Heart right ventricle (tissue), 16 donors: Measurements from ENCODE around the gene APBB1. TPM values are rescaled to one million over a fixed set of nuclear protein-coding genes. Genes with fewer than 3 reads are reported as not detected.

ENCODE experiments used
- ATAC-seq, 8 donors: fragments of 200-7000 bp; cut with Tn5 transposase; one replicate each; pipeline ENCODE4 v1.9.1; 2020; ENCODE audit warnings: mild to moderate bottlenecking in 8 of 8, moderate library complexity in 8 of 8, moderate number of reproducible peaks in 1 of 8
- DNase-seq, 2 donors: peaks; one replicate each; pipeline ENCODE4 v3.0.0-alpha.2; 2020
- H3K27ac ChIP-seq, 10 donors: fragments of 200-600 bp; sonication (generic) in 2 of 10; one replicate each; pipeline versions ENCODE4 v1.5.0 to v1.8.0; 2020 to 2022; ENCODE audit warnings: mild to moderate bottlenecking in 3 of 10
- H3K27me3 ChIP-seq, 7 donors: fragments of 200-600 bp; one replicate each; pipeline ENCODE4 v1.8.0; 2021 to 2022; ENCODE audit warnings: mild to moderate bottlenecking in 2 of 7
- H3K36me3 ChIP-seq, 9 donors: fragments of 200-600 bp; sonication (generic) in 1 of 9; one replicate each; pipeline versions ENCODE4 v1.5.0 to v1.8.0; 2020 to 2022; ENCODE audit warnings: mild to moderate bottlenecking in 2 of 9
- H3K4me1 ChIP-seq, 9 donors: fragments of 200-600 bp; sonication (generic) in 1 of 9; one replicate each; pipeline versions ENCODE4 v1.5.0 to v1.8.0; 2020 to 2022; ENCODE audit warnings: mild to moderate bottlenecking in 4 of 9
- H3K4me3 ChIP-seq, 10 donors: fragments of 200-600 bp; sonication (generic) in 2 of 10; one replicate each; pipeline versions ENCODE4 v1.5.0 to v1.8.0; 2020 to 2022; ENCODE audit warnings: mild to moderate bottlenecking in 7 of 10, moderate library complexity in 2 of 10
- H3K9me3 ChIP-seq, 11 donors: fragments of 200-600 bp in 10 of 11; sonication (generic) in 2 of 11; one replicate each; pipeline versions ENCODE4 v1.5.0 to v1.8.0; 2013 to 2022; ENCODE audit warnings: mild to moderate bottlenecking in 2 of 11, control low read depth in 1 of 11, moderate library complexity in 1 of 11
- CTCF ChIP-seq, 9 donors: fragments of 200-600 bp; sonication (generic) in 2 of 9; IDR thresholded peaks; one replicate each; pipeline versions ENCODE4 v1.5.0 to v1.8.0; 2021 to 2022; ENCODE audit warnings: antibody characterized with exemption in 9 of 9, mild to moderate bottlenecking in 5 of 9, moderate library complexity in 1 of 9
- WGBS, 2 donors: extraction: QIAGEN DNeasy Blood & Tissue Kit; methylation state at CpG; one replicate each; pipeline ENCODE4 v1.1.7; 2013; ENCODE audit warnings: inconsistent platforms in 1 of 2; 5-methylcytosine and 5-hydroxymethylcytosine counted together
- intact Hi-C, 10 donors: fragments of 100-400 bp; cut with DNase I; formaldehyde crosslinking; loops; one replicate each; pipeline versions ENCODE4 v1.11.1 to v1.14.2; 2022
- polyA plus RNA-seq, 2 donors: library from polyadenylated mRNA; stranded (reverse); fragments of 200-250 nt; gene quantifications; one replicate each; pipeline ENCODE4 v1.2.3, GENCODE V29; 2013
- total RNA-seq, 10 donors: library from RNA; stranded (reverse); fragmentation: NEBNext Ultra II Directional in 3 of 10; extraction: Animal tissue kit (Norgen Biotek cat#: 25700) in 3 of 10; gene quantifications; one replicate each; pipeline versions ENCODE4 v1.2.1 to v1.2.4, GENCODE V29; 2021 to 2023
- donor health status: Arrhythmogenic right ventricular cardiomyopathy.
- donor health status: ischemic (EF 13 %, LVEDD 7.1; RV severe dilation, severe dysfunction).
- donor health status: healthy with polysubstance abuse.
- donor health status: DM: no; HTN: yes; CAD: no.
- donor health status: DM: no; HTN: no; CAD: no.
- donor health status: ischemic (EF 25% LVEDD 6.9; RV normal size, moderate dysfunction).
- donor health status: ischemic (EF 25% LVEDD 5.7; RV mildly dilated, moderate dysfunction).
- donor health status: healthy.
- donor health status: DM: yes; HTN: yes; CAD: no.
- donor health status: Ischemic cardiomyopathy.
- donor health status: ischemic (EF 35%, LVEDD 5.7; RV mildly dilated, moderate dysfunction).
- donor health status: nonischemic (EF 11% LVEDD 7.7; RV severe dilation, severe dysfunction).
- donor health status: DM: yes; HTN: yes; CAD: no.
- donor health status: PGD.
- donor health status: ischemic (EF 29% LVEDD 5.4; RV normal size, mild dysfunction).
- donor health status: nonischemic (EF 23%, LVEDD 6.1; RV moderate dilation, normal function).

The APBB1 gene
- total and polyA plus RNA-seq, 12 donors: 54.3 to 93.3 (median 71.1) TPM

GRCh38 chr11:6413791-6414201 lies 5.1 kb downstream of the APBB1 start:
- Histone ChIP-seq H3K4me3 (no peak overlapping the region), H3K36me3 (peaks cover 0 to 25% (median 6%) of the 10 kb centered on the region in 9 donors), H3K4me1 (peaks cover 0 to 33% (median 10%) of the 10 kb centered on the region in 9 donors), H3K9me3 (no peaks in the 10 kb centered on the region), H3K27ac (no peak overlapping the region), H3K27me3 (no peaks in the 10 kb centered on the region)
- WGBS, 2 donors: 87 to 90% methylated on average over 12 of the region's 12 CpGs
- no peak for TF ChIP-seq CTCF (IDR thresholded peaks at IDR 0.05)
- no peak for DNase-seq
- intact Hi-C loops: no loop called here
- ATAC-seq: no peak

- intact Hi-C loops: no loop called here
- DNase-seq: no peak
- 95% methylated on average over 10 of the region's 10 CpGs for WGBS, 2 donors
Measured at GRCh38 chr11:6411594-6412031, 7.3 kb downstream of the APBB1 start.

GRCh38 chr11:6410695-6411430 lies 8.0 kb downstream of the APBB1 start:
- ATAC-seq (peak in 2 of 8 donors; percentile 14 to 30), DNase-seq (no peak)
- intact Hi-C loops: no loop called here
- Histone ChIP-seq H3K9me3 (no peaks in the 10 kb centered on the region), H3K27ac (no peak overlapping the region), H3K27me3 (no peaks in the 10 kb centered on the region), H3K4me3 (no peak overlapping the region), H3K4me1 (peaks cover 0 to 19% (median 0%) of the 10 kb centered on the region in 9 donors), H3K36me3 (peaks cover 0 to 43% (median 9%) of the 10 kb centered on the region in 9 donors)
- 91 to 95% methylated on average over 23 of the region's 23 CpGs for WGBS, 2 donors
- no peak for TF ChIP-seq CTCF (IDR thresholded peaks at IDR 0.05)

More at GRCh38 chr11:6411594-6412031, 7.3 kb downstream of the APBB1 start:
- peaks cover 0 to 21% (median 0%) of the 10 kb centered on the region in 9 donors for H3K4me1 ChIP-seq
- no peaks in the 10 kb centered on the region for H3K27me3 ChIP-seq
- peaks cover 0 to 37% (median 9%) of the 10 kb centered on the region in 9 donors for H3K36me3 ChIP-seq
- no peaks in the 10 kb centered on the region for H3K9me3 ChIP-seq
- TF ChIP-seq CTCF (IDR thresholded peaks at IDR 0.05): no peak
- no peak overlapping the region for H3K27ac ChIP-seq
- ATAC-seq: peak in 1 of 8 donors; percentile 22
- no peak overlapping the region for H3K4me3 ChIP-seq

GRCh38 chr11:6406370-6406769 lies 12.5 kb downstream of the APBB1 start:
- ATAC-seq (no peak), DNase-seq (no peak)
- no peak overlapping the region for H3K27ac ChIP-seq
- no peaks in the 10 kb centered on the region for H3K9me3 ChIP-seq
- intact Hi-C loops: no loop called here
- peaks cover 0 to 72% (median 12%) of the 10 kb centered on the region in 9 donors for H3K36me3 ChIP-seq
- no peak for TF ChIP-seq CTCF (IDR thresholded peaks at IDR 0.05)
- WGBS, 2 donors: 49 to 59% methylated on average over 2 of the region's 2 CpGs
- no peak overlapping the region for H3K4me3 ChIP-seq
- no peaks in the 10 kb centered on the region for H3K27me3 ChIP-seq
- H3K4me1 ChIP-seq: peaks cover 0 to 14% (median 0%) of the 10 kb centered on the region in 9 donors
